ENCODE results near the gene AKAP1. TPM values are rescaled to one million over a fixed set of nuclear protein-coding genes. Genes with fewer than 3 reads are reported as not detected.

AKAP1 gene
- total RNA-seq, 1 donor from 2014 or later: 29.8 TPM

DNA sequence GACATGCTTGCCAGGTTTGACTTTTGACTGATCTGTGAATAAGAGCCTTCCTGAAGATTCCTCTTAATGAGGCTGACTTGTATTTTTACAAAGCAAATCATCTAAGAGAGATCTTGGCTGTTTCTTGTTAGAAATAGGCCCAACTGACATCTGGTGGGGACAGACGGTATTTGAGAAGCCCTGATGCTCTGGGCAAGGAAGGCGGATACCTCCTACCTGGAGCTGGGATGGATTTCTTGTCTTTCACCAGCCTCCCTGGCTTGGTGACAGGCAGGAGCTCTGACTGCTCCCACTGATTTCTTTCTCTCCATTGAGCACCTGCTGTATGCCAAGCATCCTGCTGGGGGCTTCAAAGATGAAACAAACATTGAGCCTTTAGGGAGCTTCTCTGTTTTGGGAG lies 40.4 kb downstream of the AKAP1 start:
- DNase-seq (ENCODE audit: low read depth): no peak
- TF ChIP-seq, protein P1, sequence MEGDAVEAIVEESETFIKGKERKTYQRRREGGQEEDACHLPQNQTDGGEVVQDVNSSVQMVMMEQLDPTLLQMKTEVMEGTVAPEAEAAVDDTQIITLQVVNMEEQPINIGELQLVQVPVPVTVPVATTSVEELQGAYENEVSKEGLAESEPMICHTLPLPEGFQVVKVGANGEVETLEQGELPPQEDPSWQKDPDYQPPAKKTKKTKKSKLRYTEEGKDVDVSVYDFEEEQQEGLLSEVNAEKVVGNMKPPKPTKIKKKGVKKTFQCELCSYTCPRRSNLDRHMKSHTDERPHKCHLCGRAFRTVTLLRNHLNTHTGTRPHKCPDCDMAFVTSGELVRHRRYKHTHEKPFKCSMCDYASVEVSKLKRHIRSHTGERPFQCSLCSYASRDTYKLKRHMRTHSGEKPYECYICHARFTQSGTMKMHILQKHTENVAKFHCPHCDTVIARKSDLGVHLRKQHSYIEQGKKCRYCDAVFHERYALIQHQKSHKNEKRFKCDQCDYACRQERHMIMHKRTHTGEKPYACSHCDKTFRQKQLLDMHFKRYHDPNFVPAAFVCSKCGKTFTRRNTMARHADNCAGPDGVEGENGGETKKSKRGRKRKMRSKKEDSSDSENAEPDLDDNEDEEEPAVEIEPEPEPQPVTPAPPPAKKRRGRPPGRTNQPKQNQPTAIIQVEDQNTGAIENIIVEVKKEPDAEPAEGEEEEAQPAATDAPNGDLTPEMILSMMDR (conservative IDR thresholded peaks at IDR 0.05; ENCODE audit: low read depth, low read length): no peak
- no peak overlapping the region for H3K4me3 ChIP-seq (ENCODE audit: low read depth, low read length)

DNA sequence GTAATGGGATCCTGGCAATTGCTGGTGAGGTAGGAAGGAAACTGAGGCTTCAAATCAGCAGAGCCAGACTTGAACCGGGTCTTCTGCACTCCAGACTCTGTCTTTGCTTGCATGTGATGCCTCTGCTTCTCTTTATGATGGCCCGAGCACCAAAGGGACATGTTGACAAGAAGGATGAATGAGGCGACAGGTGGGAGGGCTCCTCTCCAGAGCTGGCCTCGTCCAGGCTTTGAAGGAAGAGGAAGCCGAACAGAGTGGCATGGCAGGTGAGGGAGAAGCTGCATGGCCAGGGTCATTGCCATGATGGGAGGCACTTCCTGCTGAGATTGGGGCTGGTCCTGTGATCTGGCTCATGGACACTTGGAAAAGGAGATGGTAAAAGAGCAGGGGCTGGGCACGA lies 40.8 kb downstream of the AKAP1 start:
- TF ChIP-seq, protein P1 (conservative IDR thresholded peaks at IDR 0.05; ENCODE audit: low read depth, low read length): no peak
- H3K4me3 ChIP-seq (ENCODE audit: low read depth, low read length): no peak overlapping the region
- DNase-seq (ENCODE audit: low read depth): no peak

DNA sequence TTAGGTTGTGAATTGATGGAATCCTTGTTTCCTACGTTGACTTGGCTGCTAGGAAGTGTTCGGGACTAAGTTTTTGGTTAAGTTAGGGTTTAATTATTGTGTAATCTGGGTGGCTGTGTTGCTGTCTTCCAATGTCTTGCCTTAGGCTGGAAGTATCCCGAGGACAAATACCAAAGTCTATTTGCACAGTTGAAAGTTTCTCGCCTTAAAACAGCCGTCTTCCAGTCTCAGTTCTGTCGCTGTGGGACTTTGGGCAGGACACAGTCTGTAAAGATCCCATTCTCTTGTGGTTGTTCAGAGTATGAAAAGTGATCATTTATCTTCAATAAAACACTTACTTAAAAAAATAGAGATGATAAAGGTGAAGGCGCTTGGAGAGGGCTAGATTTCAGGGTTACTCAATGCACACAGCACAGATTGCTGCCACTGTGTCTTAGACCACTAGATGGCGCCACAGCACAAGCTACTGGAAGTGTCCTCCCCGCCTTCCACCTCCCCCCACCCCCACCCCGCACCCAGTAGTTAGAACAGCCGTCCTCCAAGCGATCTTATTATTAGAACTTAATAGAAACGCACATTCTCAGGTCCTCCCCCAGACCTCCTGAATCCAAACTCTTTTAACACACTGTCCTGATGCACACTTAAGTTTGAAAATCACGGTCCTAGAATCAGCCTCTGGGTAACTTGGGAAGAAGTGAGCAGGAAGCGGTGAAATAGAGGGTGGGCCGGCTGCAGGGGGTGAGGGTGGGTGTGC lies 45.8 kb downstream of the AKAP1 start:
- H3K4me3 ChIP-seq (ENCODE audit: low read depth, low read length): peak overlapping the region; percentile 41
- DNase-seq (ENCODE audit: low read depth): peak; percentile 2
- TF ChIP-seq, protein P1 (conservative IDR thresholded peaks at IDR 0.05; ENCODE audit: low read depth, low read length): peak; percentile 72

DNA sequence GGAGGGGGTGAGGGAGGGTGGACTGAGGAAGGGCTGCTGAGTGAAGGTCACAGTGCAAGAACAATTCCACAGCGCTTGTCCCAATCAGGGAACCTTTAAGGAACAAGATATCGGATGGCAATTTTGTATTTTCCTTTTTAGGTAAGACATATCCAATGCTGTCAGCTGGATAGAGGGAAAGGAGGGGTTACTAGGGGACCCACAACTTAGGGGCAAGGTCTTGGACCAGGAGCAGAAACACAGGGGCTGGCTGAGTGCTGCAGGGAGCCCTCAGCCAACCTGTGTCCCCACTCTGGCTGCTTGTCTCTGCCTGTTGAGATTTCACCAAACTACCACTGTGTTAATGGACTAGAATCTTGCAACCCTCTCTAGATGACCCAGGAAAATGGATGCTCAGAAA lies 47.6 kb downstream of the AKAP1 start:
- DNase-seq (ENCODE audit: low read depth): no peak
- TF ChIP-seq, protein P1 (conservative IDR thresholded peaks at IDR 0.05; ENCODE audit: low read depth, low read length): no peak
- H3K4me3 ChIP-seq (ENCODE audit: low read depth, low read length): no peak overlapping the region

DNA sequence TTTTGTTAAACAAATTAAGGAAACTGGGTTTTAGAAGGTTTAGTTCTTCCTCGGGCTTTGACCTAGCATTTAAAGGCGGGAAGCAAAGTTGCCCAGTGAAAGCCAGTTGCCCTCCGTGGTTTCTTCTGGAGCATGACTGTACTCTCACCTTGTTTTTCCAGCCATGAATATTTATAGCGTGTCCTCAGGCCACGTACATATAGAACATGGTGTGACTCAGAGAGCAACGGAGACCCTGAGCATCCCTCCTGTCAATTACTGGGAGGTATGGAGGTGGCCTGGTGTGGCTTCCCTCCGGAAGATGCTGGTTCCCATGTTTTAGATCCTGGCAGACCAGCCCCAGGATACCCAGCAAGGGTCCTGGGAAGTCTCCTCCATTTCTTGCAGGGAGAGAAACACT lies 48.4 kb downstream of the AKAP1 start:
- DNase-seq (ENCODE audit: low read depth): no peak
- TF ChIP-seq, protein P1 (conservative IDR thresholded peaks at IDR 0.05; ENCODE audit: low read depth, low read length): no peak

DNA sequence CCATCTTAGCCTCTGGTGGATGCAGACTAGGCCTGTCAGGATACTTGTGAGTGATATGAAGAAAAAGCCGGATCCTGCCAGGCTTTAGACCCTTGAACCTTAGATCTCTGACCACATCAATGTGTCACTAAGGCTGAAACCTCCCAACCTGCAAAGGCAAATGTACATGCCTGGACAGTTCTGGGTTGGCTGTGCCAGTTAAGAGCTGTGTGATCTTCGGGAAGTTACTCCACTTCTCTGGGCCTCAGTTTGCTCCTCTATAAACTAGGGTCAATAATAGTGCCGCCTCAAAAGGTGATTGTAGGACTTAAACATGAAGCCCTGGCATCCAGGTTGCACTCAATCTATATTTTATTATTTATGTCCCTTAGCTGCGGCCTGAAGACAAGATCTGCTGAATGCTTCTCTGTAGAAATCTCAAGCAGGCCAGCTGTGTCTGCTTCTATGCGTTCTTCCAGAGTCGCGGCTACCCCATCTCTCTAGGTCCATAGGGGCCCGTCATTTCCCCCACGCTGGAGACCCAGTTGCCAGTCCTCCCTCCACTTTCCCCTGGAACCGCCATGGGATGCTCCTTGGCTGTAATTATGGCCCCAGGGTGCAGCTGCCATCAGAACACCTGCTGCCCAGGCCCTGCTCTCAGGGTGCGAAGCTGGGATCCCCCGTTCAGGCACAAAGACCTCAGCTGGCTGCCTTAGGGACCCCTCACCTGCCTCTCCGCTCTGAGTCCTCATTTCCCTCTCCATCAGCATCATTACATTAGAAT lies 50.2 kb downstream of the AKAP1 start:
- no peak for DNase-seq (ENCODE audit: low read depth)
- TF ChIP-seq, protein P1 (conservative IDR thresholded peaks at IDR 0.05; ENCODE audit: low read depth, low read length): no peak
- H3K4me3 ChIP-seq (ENCODE audit: low read depth, low read length): no peak overlapping the region

More for the DNA sequence above, 48.4 kb downstream of the AKAP1 start:
- no peak overlapping the region for H3K4me3 ChIP-seq (ENCODE audit: low read depth, low read length)
